HG03025 (cell line): ENCODE results near the gene FAM3D.
A peak's percentile ranks its signal among the peaks of the same experiment; 100 is the strongest.
"Not testable (repeated sequence)": the region's sequence is repeated elsewhere in the genome, so short reads cannot be mapped to it uniquely, and the experiment has no call there.

Source experiments
- ATAC-seq: cut with Tn5 transposase; IDR thresholded peaks from one replicate; pipeline ENCODE4 v1.9.1; 2021; ENCODE audit warnings: mild to moderate bottlenecking, moderate library complexity; ENCODE audit not compliant: unreplicated experiment, low FRiP score

Gene FAM3D, protein sequence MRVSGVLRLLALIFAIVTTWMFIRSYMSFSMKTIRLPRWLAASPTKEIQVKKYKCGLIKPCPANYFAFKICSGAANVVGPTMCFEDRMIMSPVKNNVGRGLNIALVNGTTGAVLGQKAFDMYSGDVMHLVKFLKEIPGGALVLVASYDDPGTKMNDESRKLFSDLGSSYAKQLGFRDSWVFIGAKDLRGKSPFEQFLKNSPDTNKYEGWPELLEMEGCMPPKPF

GRCh38 chr3:58666683-58667082, at the start of gene FAM3D:
Gene FAM3D (minus strand): TSS chr3:58666774. CDS start chr3:58655563, 11,211 bp downstream.
- no peak for ATAC-seq

DNA sequence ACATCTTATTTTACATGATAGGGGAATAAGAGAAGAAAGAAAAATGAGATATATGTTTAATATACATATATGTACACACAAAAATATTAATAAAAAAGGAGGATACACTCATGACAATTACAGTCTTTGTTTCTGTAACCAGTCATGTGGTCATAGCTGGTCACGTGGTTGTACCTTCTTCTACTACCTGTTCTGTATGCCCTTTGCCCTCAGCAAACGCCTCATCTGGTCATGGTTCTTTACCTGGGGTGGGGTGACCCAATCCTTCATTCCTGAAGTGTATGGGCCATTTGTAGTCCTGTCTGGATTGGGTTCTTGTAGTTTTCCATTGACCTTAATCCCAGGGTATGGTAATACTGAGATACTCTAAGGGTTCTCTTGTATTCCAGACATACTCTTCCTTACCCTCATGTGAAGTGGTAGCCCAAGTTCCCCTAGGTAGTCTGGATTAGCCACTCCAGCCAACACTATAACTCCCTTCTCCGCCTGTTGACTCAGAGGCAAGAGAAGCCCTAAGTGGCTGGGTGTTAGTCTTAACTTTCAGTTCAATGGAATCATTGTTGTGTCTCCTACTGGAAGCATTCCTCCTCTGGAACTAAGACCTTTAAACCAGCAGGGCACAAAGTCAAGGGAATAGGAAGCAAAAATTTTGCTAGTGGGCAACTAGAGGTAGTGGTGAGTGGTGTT, 47.3 kb upstream of the FAM3D start:
- no peak for ATAC-seq

DNA sequence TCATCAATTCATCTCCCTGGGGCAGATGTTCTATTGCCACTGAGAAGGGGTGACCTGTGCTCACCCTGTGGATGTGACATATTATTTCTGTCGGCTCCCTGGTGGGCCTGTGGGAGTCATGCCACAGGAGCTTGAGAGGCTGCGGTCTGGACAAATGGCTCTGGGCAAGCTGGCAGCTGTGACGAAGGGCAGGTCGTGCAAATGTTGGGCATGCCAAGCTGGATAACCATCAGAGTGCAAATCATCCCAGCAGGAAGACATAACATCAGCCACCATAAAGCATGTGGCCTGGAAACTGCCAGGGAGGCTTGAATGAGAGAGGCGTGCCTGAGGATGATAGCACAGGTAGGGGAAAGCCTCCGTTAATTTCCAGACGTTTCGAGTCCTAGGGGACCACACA, 45.3 kb upstream of the FAM3D start:
- no peak for ATAC-seq

DNA sequence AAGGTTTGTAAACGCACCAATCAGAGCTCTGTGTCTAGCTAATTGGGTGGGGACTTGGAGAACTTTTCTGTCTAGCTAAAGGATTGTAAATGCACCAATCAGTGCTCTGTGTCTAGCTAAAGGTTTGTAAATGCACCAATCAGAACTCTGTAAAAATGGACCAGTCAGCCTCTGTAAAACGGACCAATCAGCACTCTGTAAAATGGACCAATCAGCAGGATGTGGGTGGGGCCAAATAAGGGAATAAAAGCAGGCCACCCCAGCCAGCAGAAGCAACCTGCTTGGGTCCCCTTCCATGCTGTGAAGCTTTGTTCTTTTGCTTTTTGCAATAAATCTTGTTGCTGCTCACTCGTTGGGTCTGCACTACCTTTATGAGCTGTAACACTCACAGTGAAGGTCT, 42.4 kb upstream of the FAM3D start:
- ATAC-seq = not testable (repeated sequence)

GRCh38 chr3:58708116-58708791, 41.7 kb upstream of the FAM3D start:
- ATAC-seq = no peak

DNA sequence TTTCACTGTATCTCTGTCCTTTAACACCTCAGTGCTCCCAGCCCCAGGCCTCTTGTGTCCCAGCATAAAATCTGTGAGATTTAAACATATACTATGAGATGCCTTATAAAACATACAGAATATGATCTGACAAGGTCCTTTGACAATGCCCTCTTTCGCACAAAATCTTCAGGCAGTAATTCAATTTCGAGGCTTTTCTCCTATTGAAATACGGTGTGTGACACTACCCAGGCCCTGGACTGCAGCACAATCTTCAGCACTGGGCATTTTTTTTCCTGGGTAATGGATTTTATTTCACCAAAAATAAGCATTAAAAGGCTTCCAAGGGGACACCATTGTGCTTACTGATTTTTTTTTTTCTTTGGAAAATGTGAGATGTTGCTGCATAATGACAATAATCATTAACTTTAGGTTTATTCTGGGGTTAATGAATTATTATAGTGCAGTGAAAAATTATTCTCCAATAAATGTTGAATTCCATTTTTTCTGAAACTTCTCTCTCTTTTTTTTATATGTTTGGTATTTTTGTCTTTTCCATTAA, 40.9 kb upstream of the FAM3D start:
- ATAC-seq = no peak

DNA sequence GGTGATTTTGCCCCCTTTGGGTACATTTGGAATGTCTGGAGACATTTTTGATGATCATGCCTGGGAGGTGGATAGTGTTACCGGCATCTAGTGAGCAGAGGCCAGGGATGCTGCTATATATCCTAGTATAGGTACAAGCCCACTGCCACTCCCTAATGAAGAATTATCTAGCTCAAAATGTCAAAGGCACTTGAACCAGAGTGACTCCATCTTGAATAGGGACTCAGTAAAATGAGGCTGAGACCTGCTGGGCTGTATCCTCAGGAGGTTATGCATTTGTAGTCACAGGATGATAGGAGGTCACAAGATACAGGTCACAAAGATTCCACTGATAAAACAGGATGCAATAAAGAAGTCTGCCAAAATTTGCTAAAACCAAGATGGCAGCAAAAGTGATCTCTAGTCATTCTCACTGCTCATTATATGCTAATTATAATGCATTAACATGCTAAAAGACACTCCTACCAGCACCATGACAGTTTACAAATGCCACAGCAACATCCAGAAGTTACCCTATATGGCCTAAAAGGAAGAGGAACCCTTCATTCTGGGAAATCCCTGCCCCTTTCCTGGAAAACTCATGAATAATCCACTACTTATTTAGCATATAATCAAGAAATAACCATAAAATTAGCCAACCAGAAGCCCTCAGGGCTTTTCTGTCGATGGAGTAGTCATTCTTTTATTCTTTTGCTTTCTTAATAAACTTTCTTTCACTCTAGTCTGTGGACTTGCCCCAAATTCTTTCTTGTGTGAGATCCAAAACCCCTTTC, 40.0 kb upstream of the FAM3D start:
- no peak for ATAC-seq

DNA sequence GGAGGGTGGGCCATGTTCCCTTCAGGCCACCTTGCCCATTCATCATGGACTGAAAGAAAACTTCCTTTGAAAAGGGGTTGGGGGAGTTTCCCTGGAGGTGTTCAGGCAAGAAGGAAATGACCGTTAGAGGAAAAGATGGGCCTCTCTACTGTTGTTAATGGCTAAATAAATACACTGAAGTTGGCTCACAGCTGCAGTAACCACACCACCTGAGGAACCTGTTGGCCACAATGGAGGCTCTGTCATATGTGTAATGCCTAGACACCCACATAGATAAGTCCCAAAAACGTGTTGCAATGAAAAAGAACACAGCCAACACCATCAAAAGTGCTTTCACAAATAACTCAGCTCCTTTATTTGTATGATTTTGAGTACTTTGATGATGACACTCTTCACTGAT, 38.2 kb upstream of the FAM3D start:
- no peak for ATAC-seq

GRCh38 chr3:58704304-58704703, 37.7 kb upstream of the FAM3D start:
- not testable (repeated sequence) for ATAC-seq

GRCh38 chr3:58698246-58698645, 31.7 kb upstream of the FAM3D start:
- no peak for ATAC-seq

GRCh38 chr3:58697561-58697960, 31.0 kb upstream of the FAM3D start:
- ATAC-seq = no peak

DNA sequence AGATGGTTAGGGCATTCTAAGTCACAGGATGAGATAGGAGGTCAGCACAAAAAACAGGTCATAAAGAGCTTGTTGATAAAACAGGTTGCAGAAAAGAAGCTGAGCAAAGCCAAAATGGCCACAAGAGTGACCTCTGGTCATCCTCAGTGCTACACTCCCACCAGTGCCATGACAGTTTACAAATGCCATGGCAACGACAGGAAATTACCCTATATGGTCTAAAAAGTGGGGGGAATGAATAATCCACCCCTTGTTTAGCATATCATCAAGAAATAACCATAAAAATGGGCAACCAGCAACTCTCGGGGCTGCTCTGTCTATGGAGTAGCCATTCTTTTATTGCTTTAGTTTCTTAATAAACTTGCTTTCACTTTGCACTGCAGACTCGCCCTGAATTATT, 30.2 kb upstream of the FAM3D start:
- not testable (repeated sequence) for ATAC-seq

- no peak for ATAC-seq
Observed at GRCh38 chr3:58696093-58696492, 29.5 kb upstream of the FAM3D start.

- ATAC-seq = not testable (repeated sequence)
Observed at GRCh38 chr3:58695284-58695683, 28.7 kb upstream of the FAM3D start.

- ATAC-seq = peak; percentile 49
Observed at GRCh38 chr3:58693940-58694850, 27.6 kb upstream of the FAM3D start.

GRCh38 chr3:58692484-58692883, 25.9 kb upstream of the FAM3D start:
- no peak for ATAC-seq

GRCh38 chr3:58691997-58692396, 25.4 kb upstream of the FAM3D start:
- no peak for ATAC-seq

DNA sequence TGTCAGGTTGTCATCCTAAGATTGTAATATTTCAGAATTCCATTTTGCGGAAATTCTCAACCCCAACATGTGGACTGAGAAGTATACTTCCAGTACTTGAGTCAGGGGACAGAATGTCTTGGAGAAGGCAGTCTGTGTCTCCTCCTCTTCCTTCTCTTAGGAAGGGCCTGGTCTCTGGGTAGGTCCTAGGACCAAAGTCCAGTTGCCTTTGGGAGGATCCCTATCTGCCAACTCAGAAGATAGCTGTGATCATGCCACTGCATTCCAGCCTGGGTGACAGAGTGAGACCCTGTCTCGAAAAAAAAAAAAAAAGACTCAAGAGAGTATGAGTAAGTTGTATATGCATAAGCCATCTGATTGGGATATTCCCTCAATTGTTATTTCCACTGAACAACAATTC, 23.9 kb upstream of the FAM3D start:
- ATAC-seq = no peak

DNA sequence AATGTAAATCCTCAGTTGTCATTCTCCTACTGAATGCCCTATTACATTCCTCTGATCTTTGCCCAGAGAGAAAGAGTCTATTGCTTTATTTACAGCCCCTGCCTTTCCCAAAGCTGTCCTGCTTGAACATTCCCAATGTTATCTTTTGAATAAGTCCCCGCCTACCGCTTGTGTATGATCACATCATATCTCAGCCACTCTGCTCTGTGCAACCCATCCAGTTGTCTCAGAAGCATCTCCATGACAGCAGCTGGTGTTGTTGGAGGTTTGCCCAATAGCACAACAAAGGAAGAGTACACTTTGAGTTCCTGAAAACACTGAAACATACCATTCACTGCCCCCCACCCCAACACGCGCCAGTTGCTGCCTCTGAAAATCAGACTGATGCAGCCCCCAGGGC, 22.0 kb upstream of the FAM3D start:
- no peak for ATAC-seq

- no peak for ATAC-seq
Observed at GRCh38 chr3:58686847-58687246, 20.3 kb upstream of the FAM3D start.
